ENCODE measurements around the gene GTPBP6.
"Not testable (repeated sequence)": the region's sequence is repeated elsewhere in the genome, so short reads cannot be mapped to it uniquely, and the experiment has no call there.

Gene GTPBP6

DNA sequence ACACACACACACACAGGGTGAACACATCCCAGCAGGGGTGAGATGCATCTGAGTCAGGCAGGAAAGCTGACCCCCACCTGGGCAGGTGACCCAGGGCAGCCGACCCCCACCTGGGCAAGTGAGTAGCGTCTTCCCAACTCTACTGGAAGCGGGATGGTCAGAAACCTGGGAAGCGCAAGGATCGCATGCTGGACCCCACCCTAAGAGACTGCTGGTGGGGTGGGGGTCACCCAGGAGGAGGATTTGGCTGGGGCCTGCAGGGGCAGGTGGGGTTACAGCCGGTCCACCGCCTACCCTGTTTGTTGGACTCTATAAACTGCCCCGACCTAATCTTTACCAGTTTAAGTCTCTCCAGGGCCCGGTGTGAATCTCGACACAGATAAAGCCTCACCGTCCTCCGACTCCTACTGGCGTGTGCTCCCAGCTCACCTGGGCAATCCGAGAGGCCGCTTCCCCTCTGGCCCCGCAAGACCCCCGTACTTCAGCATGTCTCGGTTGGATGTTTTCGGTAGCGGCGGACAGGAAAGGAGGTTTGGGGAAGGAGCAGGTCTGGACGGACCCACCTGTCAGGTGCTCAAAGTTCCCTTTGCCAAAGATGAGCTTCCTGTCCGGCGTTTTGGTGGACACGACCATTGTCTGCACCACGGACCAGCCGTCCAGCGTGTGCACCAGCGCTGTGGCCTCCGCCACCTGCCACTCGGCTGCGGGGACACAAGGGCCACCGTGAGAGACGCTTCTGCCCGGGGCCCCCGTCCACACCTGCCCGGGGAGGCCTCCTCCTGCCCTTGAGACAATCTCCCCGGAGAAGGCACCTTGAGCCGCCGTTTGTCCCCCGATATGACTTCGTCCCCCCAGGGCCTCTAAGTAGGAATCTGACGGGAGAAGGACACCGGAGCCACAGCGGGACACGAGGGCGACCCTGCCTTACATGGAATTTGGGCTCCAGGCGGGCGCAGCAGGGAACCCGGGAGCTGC is 2.0 kb downstream of the GTPBP6 start:
- DNase-seq: no peak

DNA sequence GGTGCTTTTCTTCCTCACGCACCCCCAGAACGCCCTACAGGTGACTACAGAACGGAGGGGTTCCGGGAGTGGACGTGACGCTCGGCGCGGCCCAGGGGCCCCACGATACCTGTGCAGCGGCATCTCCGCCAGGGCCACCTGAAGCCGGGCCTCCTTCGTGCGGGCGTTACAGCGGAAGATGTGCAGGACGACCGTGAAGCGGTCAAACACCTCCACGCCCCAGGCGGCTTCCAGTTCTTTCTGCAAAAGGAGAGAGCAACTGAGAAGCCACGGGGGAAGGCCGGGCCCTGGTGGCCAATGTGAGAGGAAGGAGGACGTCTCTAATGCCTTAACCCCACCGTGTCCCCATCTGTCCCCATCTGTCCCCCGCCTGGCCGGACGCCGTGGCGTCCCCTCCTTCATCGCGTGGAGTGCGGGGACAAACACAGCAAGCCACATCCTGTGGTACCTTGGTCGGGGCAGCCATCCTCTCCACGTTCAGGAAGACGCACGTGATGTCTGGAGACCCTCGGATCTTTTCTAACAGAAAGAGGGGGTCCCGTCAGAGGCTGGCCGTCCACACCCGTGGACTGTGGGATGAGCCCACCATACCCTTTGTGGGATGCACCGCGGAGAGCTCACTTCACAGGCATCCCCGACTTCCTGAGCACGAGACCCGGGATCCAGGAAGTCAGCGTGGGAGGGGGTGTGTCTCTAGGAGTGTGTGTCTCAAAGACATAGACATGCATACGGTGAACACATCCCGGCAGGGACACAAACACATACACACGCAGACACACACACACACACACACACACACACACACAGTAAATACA is 3.6 kb downstream of the GTPBP6 start:
- no peak for DNase-seq

DNA sequence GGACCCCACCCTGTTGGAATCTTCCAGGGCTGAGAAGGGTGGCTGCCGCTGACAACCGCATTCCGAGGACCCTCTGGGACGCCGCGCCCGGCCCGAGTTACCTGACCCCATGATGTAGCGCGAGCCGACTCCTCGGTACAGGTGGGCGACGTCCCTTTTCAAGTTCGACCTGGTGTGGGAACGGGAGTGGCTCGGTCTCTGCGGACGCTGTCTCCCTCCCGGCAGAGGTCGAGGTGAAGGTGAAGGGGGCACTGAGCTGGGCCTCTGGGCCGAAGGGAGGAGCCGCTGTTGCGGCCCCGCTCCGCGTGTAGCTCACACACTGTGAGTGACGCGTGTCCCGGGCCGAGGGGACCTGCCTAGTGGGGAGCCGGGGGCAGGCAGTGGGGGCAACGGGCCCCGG is 4.5 kb downstream of the GTPBP6 start:
- no peak for DNase-seq

DNA sequence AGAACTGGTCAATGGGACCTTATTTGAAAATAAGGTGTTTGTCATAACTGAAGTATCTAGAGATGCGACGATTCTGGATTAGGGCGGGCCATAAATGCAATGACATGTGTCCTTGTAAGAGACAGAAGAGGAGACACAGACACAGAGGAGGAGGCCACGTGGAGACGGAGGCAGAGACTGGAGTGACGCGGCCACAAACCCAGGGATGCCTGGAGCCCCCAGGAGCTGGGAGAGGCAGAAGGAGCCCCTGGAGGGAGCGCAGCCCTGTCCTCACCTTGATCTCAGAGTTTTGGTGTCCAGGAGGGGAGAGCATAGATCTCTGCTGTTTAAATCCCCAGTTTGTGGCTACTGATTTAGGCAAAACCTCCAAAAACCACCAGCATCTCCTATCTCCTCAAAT is 5.0 kb downstream of the GTPBP6 start:
- no peak for DNase-seq

DNA sequence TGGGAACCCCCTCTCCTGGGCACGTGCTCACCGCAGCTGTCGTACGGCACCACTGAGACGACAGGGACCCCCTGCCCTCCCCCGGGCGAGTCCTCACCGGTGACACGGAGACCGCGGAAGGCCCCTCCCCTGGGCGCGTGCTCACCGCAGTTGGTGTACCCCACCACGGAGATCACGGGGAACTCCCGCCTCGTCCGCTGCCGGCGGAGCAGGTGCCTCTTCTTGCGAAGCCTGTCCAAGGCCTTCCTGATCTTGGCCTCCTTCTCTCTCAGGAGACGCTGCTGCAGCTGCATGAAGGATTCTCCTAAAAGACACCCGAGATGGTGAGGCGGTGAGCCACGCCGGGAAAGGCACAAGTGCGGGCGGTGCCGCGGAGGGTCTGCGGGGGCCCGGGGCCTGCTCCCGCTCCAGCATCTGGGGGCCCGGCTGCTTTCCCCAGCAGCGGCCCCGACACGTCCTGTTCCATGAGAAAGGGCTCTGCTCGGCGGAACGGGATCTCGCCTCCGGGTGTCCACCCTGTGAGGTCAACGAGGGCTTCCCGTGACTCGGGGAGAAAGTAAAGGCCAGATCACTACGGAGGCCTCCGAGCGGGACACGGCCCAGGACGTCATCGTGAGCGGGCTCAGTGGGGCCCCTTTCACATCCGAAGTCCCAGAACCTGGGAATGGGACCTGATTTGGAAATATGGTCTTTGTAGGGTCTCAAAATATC is 5.8 kb downstream of the GTPBP6 start:
- DNase-seq: no peak

DNA sequence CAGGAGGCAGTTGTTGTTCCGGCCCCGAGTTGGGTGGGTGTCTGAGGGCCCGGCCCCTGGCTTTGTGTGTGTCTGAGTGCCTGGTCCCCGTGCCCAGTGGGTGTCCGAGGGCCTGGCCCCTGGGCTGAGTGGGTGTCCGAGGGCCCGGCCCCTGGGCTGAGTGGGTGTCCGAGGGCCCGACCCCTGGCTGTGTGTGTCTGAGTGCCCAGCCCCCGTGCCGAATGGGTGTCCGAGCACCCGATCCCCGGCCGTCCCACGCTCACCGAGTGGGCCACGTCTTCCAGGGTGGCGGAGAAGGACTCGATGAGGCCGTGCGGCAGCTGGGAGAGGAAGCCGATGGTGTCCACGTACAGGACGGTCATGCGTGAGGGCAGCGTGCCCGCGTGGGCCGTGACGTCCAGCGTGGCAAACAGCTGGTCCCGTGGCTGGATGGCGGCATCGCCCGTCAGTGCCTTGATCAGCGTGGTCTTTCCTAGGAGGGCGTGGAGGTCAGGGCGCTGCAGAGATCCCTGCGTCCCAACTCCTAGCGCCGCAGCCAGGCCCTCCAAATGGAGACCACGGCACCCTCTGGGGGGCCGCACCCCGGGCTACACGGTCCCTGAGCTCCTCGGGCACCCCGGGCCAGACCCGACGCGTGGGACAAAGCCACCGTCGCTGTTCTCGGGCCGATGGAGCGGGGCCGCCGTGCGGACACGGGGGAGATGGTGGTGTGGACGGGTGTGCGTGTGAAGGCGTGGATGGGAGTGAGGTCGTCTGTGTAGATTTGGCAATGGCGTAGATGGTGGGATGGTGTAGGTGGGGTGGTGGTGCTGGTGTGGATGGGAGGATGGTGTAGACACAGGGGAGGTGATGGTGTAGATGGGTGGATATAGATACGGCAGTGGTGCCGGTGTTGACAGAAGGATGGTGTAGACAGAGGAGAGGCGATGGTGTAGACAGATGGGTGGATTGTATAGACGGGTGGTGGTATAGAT is 7.2 kb downstream of the GTPBP6 start:
- DNase-seq: no peak

DNA sequence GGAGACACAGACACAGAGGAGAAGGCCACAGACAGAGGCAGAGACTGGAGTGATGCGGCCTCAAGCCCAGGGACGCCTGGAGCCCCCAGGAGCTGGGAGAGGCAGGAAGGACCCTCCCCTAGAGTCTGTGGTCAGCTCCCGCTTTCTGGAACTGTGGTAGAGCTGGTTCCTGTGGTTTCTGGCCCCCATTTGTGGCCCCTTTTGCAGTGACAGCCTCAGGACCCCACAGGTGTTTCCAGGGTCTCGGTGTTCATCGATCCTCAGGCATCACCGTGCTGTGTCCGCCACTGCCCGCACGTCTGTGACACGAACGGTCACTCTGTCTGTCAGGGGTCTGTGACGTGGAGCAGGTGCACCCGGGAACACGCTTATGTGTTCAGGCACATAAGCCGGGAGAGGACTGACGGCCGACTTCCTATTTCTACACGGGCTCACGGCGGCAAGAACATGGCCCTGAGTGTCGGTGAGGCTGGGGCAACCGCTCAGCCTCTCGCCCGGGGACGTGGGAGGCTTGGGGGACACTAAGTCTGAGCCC is 7.9 kb downstream of the GTPBP6 start:
- DNase-seq: no peak

DNA sequence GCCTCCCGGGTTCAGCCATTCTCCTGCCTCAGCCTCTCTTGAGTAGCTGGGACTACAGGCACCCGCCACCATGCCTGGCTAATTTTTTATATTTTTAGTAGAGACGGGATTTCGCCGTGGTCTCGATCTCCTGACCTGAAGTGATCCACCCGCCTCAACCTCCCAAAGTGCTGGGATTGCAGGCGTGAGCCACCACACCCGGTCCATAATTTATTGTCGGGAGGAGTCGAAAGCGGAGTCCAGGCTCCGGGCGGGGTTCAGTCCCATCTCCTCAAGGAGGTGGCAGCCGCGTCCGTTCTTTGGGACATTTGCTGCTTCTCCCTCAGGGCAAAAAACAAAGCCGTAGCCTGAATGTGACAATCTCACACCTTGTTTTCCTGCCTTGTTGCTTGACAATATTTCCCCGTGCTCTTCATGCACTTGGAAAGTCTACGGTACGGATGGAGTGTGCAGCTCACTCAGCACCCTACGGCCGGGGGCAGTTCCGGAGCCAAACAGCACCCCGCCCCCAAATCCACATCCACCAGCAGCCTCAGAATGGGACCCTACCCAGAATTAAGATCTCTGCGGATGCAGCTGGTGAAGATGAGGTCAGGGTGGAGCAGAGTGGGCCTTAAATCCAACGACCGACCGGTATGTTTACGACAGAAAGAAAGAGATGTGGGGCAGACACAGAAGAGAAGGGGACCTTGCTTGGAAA is 9.6 kb downstream of the GTPBP6 start:
- no peak for DNase-seq

DNA sequence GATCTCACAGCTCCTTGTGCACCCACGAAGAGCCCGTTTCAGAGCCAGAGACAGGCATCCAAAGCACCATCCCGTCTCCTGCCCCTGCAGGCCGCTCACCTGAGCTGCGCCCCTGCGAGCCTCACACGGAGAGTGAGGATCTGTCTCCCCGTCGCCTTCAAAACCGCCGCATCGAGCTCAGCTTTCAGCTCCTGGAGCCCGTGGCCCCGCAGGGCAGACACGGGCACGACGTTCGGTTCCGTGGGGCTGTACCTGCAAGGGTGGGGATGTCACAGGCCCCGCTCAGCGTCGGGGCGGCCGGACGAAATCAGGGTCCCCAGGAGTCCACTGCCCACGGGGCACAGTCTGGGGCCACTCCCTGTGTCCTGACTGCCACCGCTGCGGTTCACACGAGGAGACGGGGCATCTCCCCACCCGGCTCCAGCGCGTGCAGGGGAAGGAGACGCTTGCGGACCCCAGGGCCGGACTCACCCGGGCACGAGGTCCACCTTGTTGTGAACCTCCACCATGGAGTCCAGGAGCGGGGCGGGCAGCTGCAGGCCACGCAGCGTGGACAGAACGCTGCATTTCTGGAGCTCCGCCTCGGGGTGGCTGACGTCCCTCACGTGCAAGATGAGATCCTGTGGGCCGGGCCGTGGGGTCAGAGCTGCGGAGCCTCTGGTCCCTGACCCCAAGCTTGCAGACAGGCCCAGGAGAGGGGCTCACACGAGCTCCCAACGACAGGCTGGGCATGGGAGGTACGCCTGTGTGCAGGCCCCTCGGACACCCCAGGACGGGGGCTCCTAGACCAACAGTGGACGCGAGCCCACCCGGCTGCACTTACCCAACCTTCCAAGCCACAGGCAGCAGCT is 11.1 kb downstream of the GTPBP6 start:
- DNase-seq: no peak

DNA sequence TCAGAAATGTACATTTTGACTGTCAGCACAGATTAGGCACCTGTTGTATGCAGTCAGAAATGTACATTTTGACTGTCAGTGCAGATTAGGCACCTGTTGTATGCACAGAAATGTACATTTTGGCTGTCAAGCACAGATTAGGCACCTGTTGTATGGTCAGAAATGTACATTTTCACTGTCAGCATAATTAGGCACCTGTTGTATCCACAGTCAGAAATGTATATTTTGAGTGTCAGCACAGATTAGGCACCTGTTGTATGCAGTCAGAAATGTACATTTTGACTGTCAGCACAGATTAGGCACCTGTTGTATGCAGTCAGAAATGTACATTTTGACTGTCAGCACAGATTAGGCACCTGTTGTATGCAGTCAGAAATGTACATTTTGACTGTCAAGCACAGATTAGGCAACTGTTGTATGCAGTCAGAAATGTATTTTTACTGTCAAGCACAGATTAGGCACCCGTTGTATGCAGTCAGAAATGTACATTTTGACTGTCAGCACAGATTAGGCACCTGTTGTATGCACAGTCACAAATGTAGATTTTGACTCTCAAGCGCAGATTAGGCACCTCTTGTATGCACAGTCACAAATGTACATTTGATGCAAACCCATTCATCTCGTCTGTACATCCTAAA is 11.9 kb downstream of the GTPBP6 start:
- not testable (repeated sequence) for DNase-seq

DNA sequence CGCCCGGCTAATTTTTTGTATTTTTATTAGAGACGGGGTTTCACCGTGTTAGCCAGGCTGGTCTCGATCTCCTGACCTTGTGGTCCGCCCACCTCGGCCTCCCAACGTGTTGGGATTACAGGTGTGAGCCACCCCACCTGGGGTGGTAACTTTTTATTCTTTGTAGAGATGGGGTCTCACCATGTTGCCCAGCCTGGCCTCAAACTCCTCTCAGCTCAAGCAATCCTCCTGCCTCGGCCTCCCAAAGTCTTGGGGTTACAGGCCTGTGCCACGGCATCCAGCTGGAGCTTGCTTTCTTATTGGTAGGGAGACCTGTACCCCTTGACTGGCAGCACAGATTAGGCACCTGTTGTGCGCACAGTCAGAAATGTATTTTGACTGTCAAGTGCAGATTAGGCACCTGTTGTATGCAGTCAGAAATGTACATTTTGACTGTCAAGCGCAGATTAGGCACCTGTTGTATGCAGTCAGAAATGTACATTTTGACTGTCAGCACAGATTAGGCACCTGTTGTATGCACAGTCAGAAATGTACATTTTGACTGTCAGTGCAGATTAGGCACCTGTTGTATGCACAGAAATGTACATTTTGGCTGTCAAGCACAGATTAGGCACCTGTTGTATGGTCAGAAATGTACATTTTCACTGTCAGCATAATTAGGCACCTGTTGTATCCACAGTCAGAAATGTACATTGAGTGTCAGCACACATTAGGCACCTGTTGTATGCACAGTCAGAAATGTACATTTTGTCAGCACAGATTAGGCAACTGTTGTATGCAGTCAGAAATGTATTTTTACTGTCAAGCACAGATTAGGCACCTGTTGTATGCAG is 12.6 kb downstream of the GTPBP6 start:
- DNase-seq: not testable (repeated sequence)

DNA sequence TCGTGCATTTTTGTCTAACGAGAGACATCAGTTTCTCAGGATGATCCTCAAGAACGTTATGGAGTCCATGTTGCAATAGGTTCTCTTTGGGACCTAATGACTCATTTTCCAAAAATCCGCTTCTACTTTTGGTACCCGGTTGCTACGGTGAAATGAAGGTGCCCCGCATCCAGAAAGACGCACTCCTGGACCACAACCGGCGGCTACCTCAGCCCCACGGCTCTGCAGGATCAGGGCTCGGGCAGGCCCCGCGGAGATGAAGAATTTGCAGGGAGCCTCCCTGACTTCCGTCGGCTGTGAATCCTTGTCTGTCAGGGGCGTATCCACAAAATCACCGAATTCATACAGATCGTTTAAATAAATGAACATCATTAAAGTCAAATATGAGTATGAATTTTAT is 15.6 kb downstream of the GTPBP6 start:
- no peak for DNase-seq

DNA sequence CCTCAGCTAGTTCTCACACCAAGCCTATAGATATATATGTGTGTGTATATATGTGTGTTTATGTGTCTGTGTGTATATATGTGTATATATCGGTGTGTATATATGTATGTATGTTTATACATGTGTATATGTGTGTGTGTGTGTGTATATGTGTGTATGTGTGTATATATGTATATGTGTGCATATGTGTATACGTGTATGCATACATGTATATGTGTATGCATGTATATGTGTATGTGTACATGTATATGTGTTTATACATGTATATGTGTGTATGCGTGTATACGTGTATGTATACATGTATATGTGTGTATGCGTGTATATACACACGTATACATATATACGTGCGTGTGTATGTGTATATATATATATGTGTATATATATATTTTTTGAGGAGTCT is 18.3 kb downstream of the GTPBP6 start:
- no peak for DNase-seq

DNA sequence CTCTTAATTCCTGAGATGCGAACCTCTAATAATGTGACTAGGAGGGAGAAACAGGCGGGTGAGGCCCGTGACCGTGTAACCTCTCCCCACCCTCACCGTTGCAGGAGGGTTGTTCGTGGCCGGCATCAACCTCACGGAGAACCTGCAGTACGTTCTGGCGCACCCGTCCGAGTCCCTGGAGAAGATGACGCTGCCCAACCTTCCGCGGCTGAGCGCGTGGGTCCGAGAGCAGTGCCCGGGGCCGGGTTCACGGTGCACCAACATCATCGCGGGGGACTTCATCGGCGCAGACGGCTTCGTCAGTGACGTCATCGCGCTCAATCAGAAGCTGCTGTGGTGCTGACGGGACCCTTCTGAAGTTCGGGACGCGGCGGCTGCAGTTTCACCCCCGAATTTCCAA is 19.6 kb downstream of the GTPBP6 start:
- DNase-seq: no peak

DNA sequence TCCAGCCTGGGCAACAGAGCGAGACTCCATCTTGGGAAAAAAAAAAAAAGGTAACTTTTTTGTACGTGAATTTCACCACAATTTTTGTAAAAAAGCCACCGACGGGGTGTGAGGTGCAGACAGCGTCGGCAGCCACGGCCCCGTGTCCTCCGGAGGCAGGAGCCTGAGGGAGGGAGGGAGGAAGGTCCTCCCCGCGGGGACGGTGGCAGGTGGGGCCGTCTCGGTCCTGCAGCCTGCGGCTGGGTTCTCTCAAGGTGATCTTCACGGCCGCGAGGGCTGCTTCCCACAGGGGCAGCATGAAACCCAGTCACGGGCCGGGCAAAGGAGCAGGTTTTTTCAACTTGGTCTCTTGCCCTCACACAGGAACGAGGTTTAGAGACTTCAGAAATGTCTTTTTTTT is 23.5 kb downstream of the GTPBP6 start:
- DNase-seq: no peak

DNA sequence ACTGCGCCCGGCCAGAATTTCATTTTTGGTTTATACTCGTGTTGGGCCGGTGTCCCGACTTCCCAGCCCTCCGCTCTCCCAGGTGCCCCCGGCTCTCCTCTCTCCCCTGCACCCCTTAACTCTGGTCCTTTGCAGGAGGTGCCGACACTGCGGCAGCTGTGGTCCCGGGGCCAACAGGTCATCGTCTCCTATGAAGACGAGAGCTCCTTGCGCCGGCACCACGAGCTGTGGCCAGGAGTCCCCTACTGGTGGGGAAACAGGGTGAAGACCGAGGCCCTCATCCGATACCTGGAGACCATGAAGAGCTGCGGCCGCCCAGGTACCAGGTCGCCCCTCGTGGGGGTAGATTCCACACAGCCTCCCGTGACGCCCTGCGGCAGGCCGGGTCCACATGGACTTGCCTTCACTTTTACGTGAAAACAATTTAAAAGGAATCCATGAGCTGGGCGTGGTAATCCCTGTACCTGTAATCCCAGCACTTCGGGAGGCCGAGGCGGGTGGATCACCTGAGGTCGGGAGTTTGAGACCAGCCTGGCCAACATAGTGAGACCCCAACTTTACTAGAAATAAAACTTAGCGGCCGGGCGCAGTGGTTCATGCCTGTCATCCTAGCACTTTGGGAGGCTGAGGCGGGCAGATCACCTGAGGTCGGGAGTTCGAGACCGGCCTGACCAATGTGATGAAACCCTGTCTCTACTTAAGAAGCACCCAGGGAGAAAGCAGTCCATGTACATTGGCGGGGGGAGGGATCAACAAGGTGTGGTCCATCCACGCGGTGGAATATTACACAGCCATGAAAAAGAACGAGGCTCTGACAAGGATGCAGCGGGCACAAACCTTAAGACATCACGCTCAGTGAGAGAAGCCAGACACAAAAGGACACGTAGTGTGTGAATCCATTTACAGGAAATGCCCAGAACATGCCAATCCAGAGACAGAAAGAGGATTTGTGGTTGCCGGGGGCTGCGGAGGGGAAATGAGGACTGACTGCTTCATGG is 25.4 kb downstream of the GTPBP6 start:
- DNase-seq: no peak

DNA sequence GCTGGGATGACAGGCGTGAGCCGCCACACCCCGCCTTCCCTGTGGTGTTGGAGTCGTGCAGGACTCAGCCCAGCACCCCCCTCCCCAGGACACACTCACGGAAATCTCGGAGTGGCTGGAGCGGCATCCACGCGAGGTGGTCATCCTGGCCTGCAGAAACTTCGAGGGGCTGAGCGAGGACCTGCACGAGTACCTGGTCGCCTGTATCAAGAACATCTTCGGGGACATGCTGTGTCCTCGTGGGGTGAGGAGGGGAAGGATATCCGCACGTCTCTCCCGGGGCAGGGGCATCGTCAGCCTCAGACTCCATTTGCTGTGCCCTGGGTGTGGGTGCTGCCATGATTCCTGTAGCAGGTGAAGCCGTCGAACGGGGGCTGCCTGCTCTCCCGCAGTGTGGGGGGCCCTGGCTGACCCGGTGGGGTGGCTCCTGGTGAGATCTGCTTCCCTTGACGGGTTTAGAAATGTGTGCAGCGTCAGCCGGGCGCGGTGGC is 27.1 kb downstream of the GTPBP6 start:
- DNase-seq: no peak

All from C1 segment of cervical spinal cord (tissue), 14 donors.